NCI-H1930 (cell line): Measurements from ENCODE around the gene TAB2.
A peak's percentile ranks its signal among the peaks of the same experiment; 100 is the strongest.
"Not testable (repeated sequence)": the region's sequence is repeated elsewhere in the genome, so short reads cannot be mapped to it uniquely, and the experiment has no call there.

Experiments
- DNase-seq, 2 experiments: peaks; one replicate each; lab custom pipeline; 2025; lab: John Stamatoyannopoulos, UW

TAB2 gene

GRCh38 chr6:149311766-149312165 is 5.7 kb upstream of the TAB2 start:
- no peak for DNase-seq

- DNase-seq = no peak
Measured at GRCh38 chr6:149313070-149313469, 4.4 kb upstream of the TAB2 start.

- DNase-seq = no peak
Measured at GRCh38 chr6:149313861-149314260, 3.7 kb upstream of the TAB2 start.

- no peak for DNase-seq
Measured at GRCh38 chr6:149314325-149314905, 3.1 kb upstream of the TAB2 start.

- DNase-seq = no peak
Measured at GRCh38 chr6:149316108-149316727, 1.3 kb upstream of the TAB2 start.

- DNase-seq = peak; percentile 80 to 84
Measured at GRCh38 chr6:149316740-149317643, 520 bp upstream of the TAB2 start.

GRCh38 chr6:149318581-149319286 is 1.2 kb downstream of the TAB2 start:
- DNase-seq = no peak

GRCh38 chr6:149319422-149319821 is 1.9 kb downstream of the TAB2 start:
- DNase-seq = no peak

- not testable (repeated sequence) for DNase-seq
Measured at GRCh38 chr6:149320016-149320415, 2.5 kb downstream of the TAB2 start.

GRCh38 chr6:149320796-149321195 is 3.3 kb downstream of the TAB2 start:
- DNase-seq = no peak

GRCh38 chr6:149323353-149323752 is 5.8 kb downstream of the TAB2 start:
- no peak for DNase-seq

- no peak for DNase-seq
Measured at GRCh38 chr6:149323925-149324324, 6.4 kb downstream of the TAB2 start.

GRCh38 chr6:149324428-149324827 is 6.9 kb downstream of the TAB2 start:
- DNase-seq = no peak

GRCh38 chr6:149325648-149326236 is 8.2 kb downstream of the TAB2 start:
- DNase-seq = no peak

GRCh38 chr6:149327638-149328037 is 10.1 kb downstream of the TAB2 start:
- DNase-seq = no peak

- no peak for DNase-seq
Measured at GRCh38 chr6:149328083-149328482, 10.6 kb downstream of the TAB2 start.

- DNase-seq = no peak
Measured at GRCh38 chr6:149329529-149329928, 12.0 kb downstream of the TAB2 start.

GRCh38 chr6:149330133-149330532 is 12.6 kb downstream of the TAB2 start:
- peak in 1 of 2 experiments; percentile 30 for DNase-seq

GRCh38 chr6:149331043-149331807 is 13.7 kb downstream of the TAB2 start:
- no peak for DNase-seq

GRCh38 chr6:149331871-149332270 is 14.4 kb downstream of the TAB2 start:
- DNase-seq = no peak

GRCh38 chr6:149332602-149333265 is 15.2 kb downstream of the TAB2 start:
- peak in 1 of 2 experiments; percentile 57 for DNase-seq
